ENCODE measurements around the gene SKI. TPM values are rescaled to one million over a fixed set of nuclear protein-coding genes. Genes with fewer than 3 reads are reported as not detected.

SKI gene
- total and polyA plus RNA-seq, 2 experiments from 2014 or later, result 5.1 to 21.9 TPM

DNA sequence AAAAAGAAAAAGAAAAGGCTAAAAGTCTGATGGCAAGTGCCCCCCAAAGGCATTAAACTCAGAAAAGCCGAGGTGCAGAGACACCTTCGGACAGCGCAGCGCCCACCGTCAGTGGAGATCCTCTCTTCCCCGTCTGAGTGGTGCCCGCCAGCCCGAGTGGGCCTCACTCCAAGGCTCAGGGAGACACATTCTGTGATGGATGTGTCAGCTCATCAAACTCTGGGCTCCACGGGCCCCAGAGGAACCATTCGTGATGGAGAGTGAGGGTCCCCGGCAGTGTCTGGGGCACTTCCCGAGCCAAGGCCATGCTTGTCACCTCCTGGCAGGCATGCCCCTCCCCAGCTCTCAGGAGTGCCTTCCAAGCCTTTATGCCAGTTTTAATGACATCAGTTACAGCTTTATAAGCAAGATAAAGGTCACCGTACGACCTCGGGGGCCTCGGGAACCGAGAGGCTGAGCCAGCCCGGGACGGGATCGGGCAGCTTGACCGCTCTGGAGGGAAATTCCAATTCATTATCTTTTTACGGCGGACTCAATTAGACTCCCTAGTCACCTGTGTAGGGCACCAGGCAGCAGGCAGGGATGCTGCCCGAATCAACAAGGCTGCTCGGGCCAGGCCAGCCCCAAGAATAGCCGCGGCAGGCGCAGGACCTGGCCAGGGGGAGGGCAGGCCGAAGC lies 113.7 kb downstream of the SKI start:
- Histone ChIP-seq H3K4me2 (no peak overlapping the region), H2AFZ (no peak overlapping the region), H3K4me1 (ENCODE audit: insufficient read depth) (no peaks in the 10 kb centered on the region), H3K36me3 (replicated peaks; ENCODE audit: insufficient read depth, low read depth) (no peaks in the 10 kb centered on the region), H3K9me3 (ENCODE audit: low read depth) (no peaks in the 10 kb centered on the region), H3K27me3 (no peaks in the 10 kb centered on the region), H3K79me2 (no peaks in the 10 kb centered on the region), H3K27ac (no peak overlapping the region), H4K20me1 (ENCODE audit: insufficient read depth, poor library complexity, severe bottlenecking) (no peaks in the 10 kb centered on the region), H3K9me2 (replicated peaks; ENCODE audit: insufficient read depth) (no peaks in the 10 kb centered on the region), H3K4me3 (no peak overlapping the region)
- TF ChIP-seq, protein P1, sequence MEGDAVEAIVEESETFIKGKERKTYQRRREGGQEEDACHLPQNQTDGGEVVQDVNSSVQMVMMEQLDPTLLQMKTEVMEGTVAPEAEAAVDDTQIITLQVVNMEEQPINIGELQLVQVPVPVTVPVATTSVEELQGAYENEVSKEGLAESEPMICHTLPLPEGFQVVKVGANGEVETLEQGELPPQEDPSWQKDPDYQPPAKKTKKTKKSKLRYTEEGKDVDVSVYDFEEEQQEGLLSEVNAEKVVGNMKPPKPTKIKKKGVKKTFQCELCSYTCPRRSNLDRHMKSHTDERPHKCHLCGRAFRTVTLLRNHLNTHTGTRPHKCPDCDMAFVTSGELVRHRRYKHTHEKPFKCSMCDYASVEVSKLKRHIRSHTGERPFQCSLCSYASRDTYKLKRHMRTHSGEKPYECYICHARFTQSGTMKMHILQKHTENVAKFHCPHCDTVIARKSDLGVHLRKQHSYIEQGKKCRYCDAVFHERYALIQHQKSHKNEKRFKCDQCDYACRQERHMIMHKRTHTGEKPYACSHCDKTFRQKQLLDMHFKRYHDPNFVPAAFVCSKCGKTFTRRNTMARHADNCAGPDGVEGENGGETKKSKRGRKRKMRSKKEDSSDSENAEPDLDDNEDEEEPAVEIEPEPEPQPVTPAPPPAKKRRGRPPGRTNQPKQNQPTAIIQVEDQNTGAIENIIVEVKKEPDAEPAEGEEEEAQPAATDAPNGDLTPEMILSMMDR (IDR thresholded peaks at IDR 0.05; ENCODE audit: poor library complexity), result no peak
- no peak for TF ChIP-seq EZH2 (IDR thresholded peaks at IDR 0.05; ENCODE audit: borderline replicate concordance)
- TF ChIP-seq EZH2phosphoT487 (IDR thresholded peaks at IDR 0.05; ENCODE audit: low read depth, severe bottlenecking, unreplicated experiment), result no peak
- no peak for DNase-seq (ENCODE audit: low spot score)
- 88% methylated on average over 29 of the region's 29 CpGs for WGBS (ENCODE audit: low lambda C conversion rate, missing lambda C conversion rate)

DNA sequence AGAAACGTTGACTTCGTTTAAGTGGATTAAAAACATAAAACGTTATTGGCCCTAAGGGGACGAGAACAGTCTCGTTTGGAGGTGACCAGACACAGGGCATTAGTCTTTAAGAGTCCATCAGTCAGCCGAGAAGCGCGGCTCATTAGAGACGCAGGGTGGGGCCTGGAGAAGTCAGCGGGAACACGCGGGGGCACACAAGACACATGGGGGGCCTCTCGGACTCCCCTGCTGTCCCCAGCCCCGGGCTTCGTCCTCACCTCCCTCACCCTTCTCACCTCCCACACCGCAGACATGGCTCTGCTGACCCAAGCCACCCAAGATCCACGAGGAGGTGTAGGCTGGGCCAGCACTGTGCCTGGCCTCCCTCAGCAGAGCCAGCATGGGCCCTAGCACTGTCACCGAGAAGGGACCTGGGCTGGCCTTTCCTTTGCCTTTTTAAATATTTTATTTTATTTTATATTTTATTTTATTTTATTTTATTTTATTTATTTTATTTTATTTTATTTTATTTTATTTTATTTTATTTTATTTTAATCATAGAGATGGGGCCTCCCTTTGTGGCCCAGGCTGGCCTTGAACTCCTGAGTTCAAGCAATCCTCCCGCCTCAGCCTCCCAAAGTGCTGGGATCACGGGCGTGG lies 114.4 kb downstream of the SKI start:
- Histone ChIP-seq H2AFZ (no peak overlapping the region), H3K27me3 (no peaks in the 10 kb centered on the region), H3K27ac (no peak overlapping the region), H3K36me3 (replicated peaks; ENCODE audit: insufficient read depth, low read depth) (no peaks in the 10 kb centered on the region), H3K9me3 (ENCODE audit: low read depth) (no peaks in the 10 kb centered on the region), H3K9me2 (replicated peaks; ENCODE audit: insufficient read depth) (no peaks in the 10 kb centered on the region), H3K79me2 (no peaks in the 10 kb centered on the region), H3K4me3 (no peak overlapping the region), H3K4me2 (no peak overlapping the region), H4K20me1 (ENCODE audit: insufficient read depth, poor library complexity, severe bottlenecking) (no peaks in the 10 kb centered on the region), H3K4me1 (ENCODE audit: insufficient read depth) (no peaks in the 10 kb centered on the region)
- TF ChIP-seq EZH2phosphoT487 (IDR thresholded peaks at IDR 0.05; ENCODE audit: low read depth, severe bottlenecking, unreplicated experiment) (no peak), EZH2 (IDR thresholded peaks at IDR 0.05; ENCODE audit: borderline replicate concordance) (no peak)
- TF ChIP-seq, protein P1 (IDR thresholded peaks at IDR 0.05; ENCODE audit: poor library complexity), result no peak
- no peak for DNase-seq (ENCODE audit: low spot score)
- WGBS (ENCODE audit: low lambda C conversion rate, missing lambda C conversion rate), result 88% methylated on average over 20 of the region's 21 CpGs

DNA sequence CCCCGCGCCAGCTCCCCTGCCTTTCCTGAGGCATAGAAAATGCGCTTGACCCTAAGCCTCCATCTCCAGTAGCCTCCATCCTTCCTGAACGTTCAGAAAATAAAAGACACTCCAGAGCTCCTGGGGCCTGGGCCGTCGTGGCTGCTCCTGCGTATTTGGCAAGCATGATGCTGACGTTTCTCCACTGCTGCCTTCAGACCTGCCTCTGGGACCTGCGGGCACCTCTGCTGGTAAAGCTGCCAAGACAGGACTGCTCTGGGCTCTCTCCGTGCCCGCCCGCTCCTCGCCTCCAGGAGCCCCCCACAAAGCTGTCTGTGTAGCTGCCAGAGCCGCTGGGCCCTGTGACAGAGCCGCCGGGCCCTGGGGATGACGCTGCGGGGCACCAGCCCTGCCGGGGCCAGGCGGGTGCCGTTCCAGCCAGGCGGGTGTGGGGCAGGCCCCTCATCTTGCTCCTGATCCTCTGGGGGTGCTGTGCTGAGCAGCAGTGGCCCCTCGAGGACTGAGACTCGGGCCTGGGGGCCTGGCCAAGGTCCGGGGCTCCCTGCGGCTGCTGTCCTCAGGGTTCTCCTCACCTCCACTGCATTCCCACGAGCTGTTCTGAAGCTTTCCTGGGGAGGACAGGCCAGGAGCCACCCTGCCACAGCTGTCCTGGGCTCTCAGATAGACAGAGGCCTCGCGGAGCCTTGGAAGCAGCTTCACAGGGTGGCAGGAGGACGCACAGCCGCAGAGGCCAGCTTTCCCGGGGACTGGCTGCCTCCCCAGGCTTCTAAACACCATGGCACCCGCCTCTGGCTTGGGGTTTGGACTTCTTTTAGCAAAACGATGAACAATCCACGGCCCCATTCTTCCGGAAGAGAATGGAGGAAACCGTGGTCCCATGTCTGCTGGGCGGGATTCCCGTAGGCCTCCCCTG lies 115.2 kb downstream of the SKI start:
- Histone ChIP-seq H3K27ac (no peak overlapping the region), H3K4me3 (no peak overlapping the region), H3K4me2 (no peak overlapping the region), H4K20me1 (ENCODE audit: insufficient read depth, poor library complexity, severe bottlenecking) (no peaks in the 10 kb centered on the region), H3K9me3 (ENCODE audit: low read depth) (no peaks in the 10 kb centered on the region), H2AFZ (no peak overlapping the region), H3K79me2 (no peaks in the 10 kb centered on the region), H3K9me2 (replicated peaks; ENCODE audit: insufficient read depth) (no peaks in the 10 kb centered on the region), H3K27me3 (no peaks in the 10 kb centered on the region), H3K36me3 (replicated peaks; ENCODE audit: insufficient read depth, low read depth) (no peaks in the 10 kb centered on the region), H3K4me1 (ENCODE audit: insufficient read depth) (no peaks in the 10 kb centered on the region)
- no peak for DNase-seq (ENCODE audit: low spot score)
- TF ChIP-seq EZH2phosphoT487 (IDR thresholded peaks at IDR 0.05; ENCODE audit: low read depth, severe bottlenecking, unreplicated experiment), result no peak
- no peak for TF ChIP-seq EZH2 (IDR thresholded peaks at IDR 0.05; ENCODE audit: borderline replicate concordance)
- WGBS (ENCODE audit: low lambda C conversion rate, missing lambda C conversion rate), result 93% methylated on average over 39 of the region's 39 CpGs
